Liver (tissue), 9 donors: Measurements from ENCODE around the gene UPK1A. TPM values are rescaled to one million over a fixed set of nuclear protein-coding genes. Genes with fewer than 3 reads are reported as not detected.

Experiments
- DNase-seq: peaks from one replicate; pipeline ENCODE4 v3.0.0-alpha.2; 2017; ENCODE audit warnings: low spot score
- H3K27ac ChIP-seq, 2 donors: one replicate each; pipeline ENCODE4 v1.7.0; 2013; ENCODE audit warnings: inconsistent platforms in 2 of 2, low read length in 2 of 2, control low read depth in 1 of 2, low read depth in 1 of 2, mild to moderate bottlenecking in 1 of 2
- H3K27me3 ChIP-seq, 4 donors: one replicate each; pipeline versions ENCODE4 v1.6.1 to v1.7.0; 2013; ENCODE audit warnings: low read length in 3 of 4, inconsistent platforms in 1 of 4, mild to moderate bottlenecking in 1 of 4, moderate library complexity in 1 of 4; ENCODE audit not compliant: control insufficient read depth in 4 of 4, insufficient read depth in 4 of 4
- H3K36me3 ChIP-seq, 4 donors: one replicate each; pipeline versions ENCODE4 v1.6.1 to v1.7.0; 2013; ENCODE audit warnings: low read length in 3 of 4, mild to moderate bottlenecking in 3 of 4, low read depth in 1 of 4, moderate library complexity in 1 of 4; ENCODE audit not compliant: control insufficient read depth in 4 of 4, insufficient read depth in 3 of 4
- H3K4me1 ChIP-seq, 4 donors: one replicate each; pipeline versions ENCODE4 v1.6.1 to v1.7.0; 2013; ENCODE audit warnings: low read length in 3 of 4, mild to moderate bottlenecking in 3 of 4, moderate library complexity in 1 of 4; ENCODE audit not compliant: control insufficient read depth in 4 of 4, insufficient read depth in 4 of 4
- H3K4me3 ChIP-seq, 3 donors: one replicate each; pipeline versions ENCODE4 v1.6.1 to v1.7.0; 2013; ENCODE audit warnings: low read length in 3 of 3, control low read depth in 1 of 3, low read depth in 1 of 3, mild to moderate bottlenecking in 1 of 3
- H3K9ac ChIP-seq, 2 donors: one replicate each; pipeline ENCODE4 v1.7.0; 2013; ENCODE audit warnings: low read length in 2 of 2, mild to moderate bottlenecking in 2 of 2, moderate library complexity in 2 of 2, control low read depth in 1 of 2, low read depth in 1 of 2
- H3K9me3 ChIP-seq, 4 donors: one replicate each; pipeline versions ENCODE4 v1.6.1 to v1.7.0; 2013; ENCODE audit warnings: low read length in 3 of 4; ENCODE audit not compliant: control insufficient read depth in 4 of 4
- ATF3 ChIP-seq: IDR thresholded peaks from 2 replicates; pipeline ENCODE4 v1.6.1; 2016; ENCODE audit warnings: antibody characterized with exemption
- CTCF ChIP-seq: fragments of 150-350 bp; IDR thresholded peaks from 2 replicates; pipeline ENCODE4 v1.5.1; 2017; ENCODE audit warnings: improper control_type of control experiment, low read depth, low read length; ENCODE audit not compliant: missing input control
- EGR1 ChIP-seq, 2 donors: IDR thresholded peaks; 2 replicates each; pipeline ENCODE4 v1.6.1; 2016 to 2018; ENCODE audit warnings: antibody characterized with exemption in 2 of 2, low read depth in 2 of 2
- FOXA1 ChIP-seq: IDR thresholded peaks from 2 replicates; pipeline ENCODE4 v1.6.1; 2016; ENCODE audit warnings: antibody characterized with exemption
- FOXA2 ChIP-seq: IDR thresholded peaks from 2 replicates; pipeline ENCODE4 v1.6.1; 2016; ENCODE audit warnings: antibody characterized with exemption
- GABPA ChIP-seq, 2 donors: IDR thresholded peaks in 1 of 2; conservative IDR thresholded peaks in 1 of 2; 2 replicates each; pipeline ENCODE4 v1.6.1; 2016; ENCODE audit warnings: antibody characterized with exemption in 2 of 2, mild to moderate bottlenecking in 1 of 2, moderate library complexity in 1 of 2
- HNF4A ChIP-seq, 2 donors: conservative IDR thresholded peaks; 2 replicates each; pipeline ENCODE4 v1.6.1; 2016; ENCODE audit warnings: antibody characterized with exemption in 2 of 2, mild to moderate bottlenecking in 2 of 2
- HNF4G ChIP-seq: IDR thresholded peaks from 2 replicates; pipeline ENCODE4 v1.6.1; 2016; ENCODE audit warnings: antibody characterized with exemption
- JUND ChIP-seq, 2 donors: IDR thresholded peaks; 2 replicates each; pipeline ENCODE4 v1.6.1; 2016; ENCODE audit warnings: antibody characterized with exemption in 2 of 2
- MAX ChIP-seq: IDR thresholded peaks from 2 replicates; pipeline ENCODE4 v1.6.1; 2016; ENCODE audit warnings: antibody characterized with exemption
- NR2F2 ChIP-seq: IDR thresholded peaks from 2 replicates; pipeline ENCODE4 v1.6.1; 2016; ENCODE audit warnings: antibody characterized with exemption
- RAD21 ChIP-seq, 2 donors: IDR thresholded peaks; 2 replicates each; pipeline ENCODE4 v1.6.1; 2016; ENCODE audit warnings: antibody characterized with exemption in 2 of 2, mild to moderate bottlenecking in 2 of 2
- REST ChIP-seq: IDR thresholded peaks from 2 replicates; pipeline ENCODE4 v1.6.1; 2016; ENCODE audit warnings: antibody characterized with exemption, mild to moderate bottlenecking
- SP1 ChIP-seq: IDR thresholded peaks from 2 replicates; pipeline ENCODE4 v1.6.1; 2018; ENCODE audit warnings: antibody characterized with exemption, mild to moderate bottlenecking
- TAF1 ChIP-seq: conservative IDR thresholded peaks from 2 replicates; pipeline ENCODE4 v1.6.1; 2016; ENCODE audit warnings: antibody characterized with exemption, mild to moderate bottlenecking
- WGBS: extraction: QIAGEN DNeasy Blood & Tissue Kit; methylation state at CpG from one replicate; pipeline ENCODE4 v1.1.7; 2013; 5-methylcytosine and 5-hydroxymethylcytosine counted together
- polyA plus RNA-seq, 2 donors: library from polyadenylated mRNA; stranded (reverse) in 1 of 2; unstranded in 1 of 2; fragments of 200-250 nt in 1 of 2; fragments of >200 nt in 1 of 2; fragmentation: Nextera tagmentation in 1 of 2; extraction: Ambion mirVana in 1 of 2; gene quantifications; one replicate each; pipeline versions ENCODE4 v1.2.1 to v1.2.3, GENCODE V29; 2013 to 2015
- total RNA-seq, 2 donors: library from RNA; depleted of rRNA; stranded (reverse); fragments of >200 nt; gene quantifications; one replicate each; pipeline ENCODE4 v1.2.3, GENCODE V29; 2014
- TF ChIP-seq, protein P1 (sequence below): IDR thresholded peaks from 2 replicates; pipeline ENCODE4 v1.6.1; 2016; ENCODE audit warnings: antibody characterized with exemption
- donor health status: healthy.
- donor health status: healthy.
- donor health status: healthy.
- donor health status: healthy.
- donor health status: healthy.

Gene UPK1A
- total and polyA plus RNA-seq, 4 donors = 0.10 to 0.56 TPM; not detected in 2

GRCh38 chr19:35665604-35666003 lies 713 bp upstream of the UPK1A start:
- no peak overlapping the region for H3K9ac ChIP-seq
- DNase-seq = no peak
- H3K4me3 ChIP-seq = no peak overlapping the region
- 80% methylated on average over 7 of the region's 7 CpGs for WGBS
- TF ChIP-seq RAD21 (IDR thresholded peaks at IDR 0.05) (no peak), HNF4G (no peak), MAX (no peak), REST (no peak), EGR1 (IDR thresholded peaks at IDR 0.05; ENCODE audit: low read depth in 2 of 2) (no peak), FOXA2 (no peak), SP1 (no peak), CTCF (no peak), ATF3 (no peak), FOXA1 (no peak), NR2F2 (no peak), GABPA (IDR thresholded peaks at IDR 0.05 in 1 of 2, conservative IDR thresholded peaks at IDR 0.05 in 1 of 2) (no peak), JUND (IDR thresholded peaks at IDR 0.05) (no peak), TAF1 (no peak), HNF4A (conservative IDR thresholded peaks at IDR 0.05) (no peak)
- TF ChIP-seq, protein P1, sequence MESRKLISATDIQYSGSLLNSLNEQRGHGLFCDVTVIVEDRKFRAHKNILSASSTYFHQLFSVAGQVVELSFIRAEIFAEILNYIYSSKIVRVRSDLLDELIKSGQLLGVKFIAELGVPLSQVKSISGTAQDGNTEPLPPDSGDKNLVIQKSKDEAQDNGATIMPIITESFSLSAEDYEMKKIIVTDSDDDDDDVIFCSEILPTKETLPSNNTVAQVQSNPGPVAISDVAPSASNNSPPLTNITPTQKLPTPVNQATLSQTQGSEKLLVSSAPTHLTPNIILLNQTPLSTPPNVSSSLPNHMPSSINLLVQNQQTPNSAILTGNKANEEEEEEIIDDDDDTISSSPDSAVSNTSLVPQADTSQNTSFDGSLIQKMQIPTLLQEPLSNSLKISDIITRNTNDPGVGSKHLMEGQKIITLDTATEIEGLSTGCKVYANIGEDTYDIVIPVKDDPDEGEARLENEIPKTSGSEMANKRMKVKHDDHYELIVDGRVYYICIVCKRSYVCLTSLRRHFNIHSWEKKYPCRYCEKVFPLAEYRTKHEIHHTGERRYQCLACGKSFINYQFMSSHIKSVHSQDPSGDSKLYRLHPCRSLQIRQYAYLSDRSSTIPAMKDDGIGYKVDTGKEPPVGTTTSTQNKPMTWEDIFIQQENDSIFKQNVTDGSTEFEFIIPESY = no peak
- H3K27ac ChIP-seq = no peak overlapping the region
- H3K36me3 ChIP-seq = peaks cover 2 to 6% (median 5%) of the 10 kb centered on the region in 4 donors
- no peaks in the 10 kb centered on the region for H3K27me3 ChIP-seq
- peaks cover 4 to 11% (median 10%) of the 10 kb centered on the region in 4 donors for H3K4me1 ChIP-seq
- H3K9me3 ChIP-seq = no peaks in the 10 kb centered on the region

DNA sequence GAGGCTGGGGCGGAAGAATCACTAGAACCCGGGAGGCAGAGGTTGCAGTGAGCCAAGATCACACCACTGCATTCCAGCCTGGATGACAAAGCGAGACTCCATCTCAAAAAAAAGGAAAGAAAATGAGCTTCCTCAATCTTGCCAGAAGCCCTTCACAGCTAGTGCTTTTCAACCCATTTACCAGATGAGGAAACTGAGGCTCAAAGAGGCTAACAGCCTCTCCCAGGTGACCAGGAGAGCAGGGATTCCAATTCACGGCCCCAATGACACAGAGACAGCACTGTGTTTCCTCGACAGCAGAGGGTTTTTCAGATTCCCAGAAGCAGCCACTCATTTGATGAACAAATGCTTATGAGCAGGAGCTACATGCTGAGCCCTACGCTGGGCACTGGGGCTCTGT lies 3.2 kb downstream of the UPK1A start:
- DNase-seq = no peak
- H3K9ac ChIP-seq = no peak overlapping the region
- no peak overlapping the region for H3K4me3 ChIP-seq
- WGBS = 82% methylated on average over 6 of the region's 6 CpGs
- no peak overlapping the region for H3K27ac ChIP-seq
- H3K4me1 ChIP-seq = peaks cover 0 to 6% (median 2%) of the 10 kb centered on the region in 4 donors
- no peak for TF ChIP-seq SP1
- TF ChIP-seq REST = no peak
- no peak for TF ChIP-seq RAD21 (IDR thresholded peaks at IDR 0.05)
- no peak for TF ChIP-seq TAF1
- TF ChIP-seq EGR1 (IDR thresholded peaks at IDR 0.05; ENCODE audit: low read depth in 2 of 2) = no peak
- no peak for TF ChIP-seq MAX
- TF ChIP-seq JUND (IDR thresholded peaks at IDR 0.05) = no peak
- TF ChIP-seq, protein P1 = no peak
- no peaks in the 10 kb centered on the region for H3K27me3 ChIP-seq
- H3K36me3 ChIP-seq = no peaks in the 10 kb centered on the region
- no peaks in the 10 kb centered on the region for H3K9me3 ChIP-seq
